ENCODE data around the gene NFS1. TPM values are rescaled to one million over a fixed set of nuclear protein-coding genes. Genes with fewer than 3 reads are reported as not detected.
A peak's percentile ranks its signal among the peaks of the same experiment; 100 is the strongest.
"Not testable (repeated sequence)": the region's sequence is repeated elsewhere in the genome, so short reads cannot be mapped to it uniquely, and the experiment has no call there.

NFS1 gene
- total and polyA plus RNA-seq, 2 of the 8 experiments (the other 6 are each of a cell fraction or from before 2014, with no cell fraction given), result 26.1 to 38.8 TPM

GRCh38 chr20:35705894-35706293, 6.7 kb upstream of the NFS1 start:
- peaks cover 18 to 90% (median 61%) of the 10 kb centered on the region in 4 experiments for H3K36me3 ChIP-seq (ENCODE audit: control insufficient read depth in 2 of 4, insufficient read depth in 4 of 4, low read length in 3 of 4)
- H4K20me1 ChIP-seq (replicated peaks in 1 of 2; ENCODE audit: control insufficient read depth in 1 of 2, insufficient read depth in 2 of 2, low read length in 2 of 2); H3K79me1 ChIP-seq (ENCODE audit: low read depth, low read length); H3K9me3 ChIP-seq (ENCODE audit: insufficient read depth in 2 of 2, low read depth in 1 of 2, low read length in 1 of 2); H3K23ac ChIP-seq (ENCODE audit: insufficient read length); H3K4me3 ChIP-seq (ENCODE audit: extremely low read depth in 1 of 4, insufficient read depth in 2 of 4, low read depth in 3 of 4, low read length in 4 of 4); H2BK120ac ChIP-seq (replicated peaks; ENCODE audit: low read depth, low read length); H3K4ac ChIP-seq (replicated peaks; ENCODE audit: insufficient read length, low read depth, low read length); CTCF ChIA-PET (ENCODE audit: partially characterized antibody); H2AFZ ChIP-seq (ENCODE audit: low read length); FAIRE-seq; H3K4me1 ChIP-seq (replicated peaks in 1 of 4; ENCODE audit: control insufficient read depth in 3 of 4, insufficient read depth in 4 of 4, low read length in 3 of 4); H2BK15ac ChIP-seq (ENCODE audit: low read length); H3K9ac ChIP-seq (replicated peaks in 1 of 4; ENCODE audit: extremely low read depth in 1 of 4, low read depth in 3 of 4, low read length in 3 of 4); H3K56ac ChIP-seq (replicated peaks; ENCODE audit: insufficient read length, low read depth, low read length); H2BK12ac ChIP-seq (ENCODE audit: low read depth, low read length); H2BK20ac ChIP-seq (ENCODE audit: low read length); H3K18ac ChIP-seq (ENCODE audit: extremely low read depth, low read length); H3K14ac ChIP-seq (ENCODE audit: insufficient read length); H4K91ac ChIP-seq (replicated peaks; ENCODE audit: insufficient read length, low read length); H3K27me3 ChIP-seq (replicated peaks in 1 of 4; ENCODE audit: control insufficient read depth in 3 of 4, extremely low read depth in 1 of 4, insufficient read depth in 3 of 4, low read length in 3 of 4); H3K4me2 ChIP-seq (ENCODE audit: insufficient read depth in 1 of 2, low read depth in 2 of 2, low read length in 2 of 2); H4K8ac ChIP-seq (ENCODE audit: extremely low read depth, insufficient read depth, low read length); H3K23me2 ChIP-seq (ENCODE audit: low read depth, low read length); H2BK5ac ChIP-seq (ENCODE audit: low read depth, low read length); H4K5ac ChIP-seq (ENCODE audit: insufficient read length, low read depth, low read length); H2AK5ac ChIP-seq (ENCODE audit: low read depth, low read length); H3K27ac ChIP-seq (ENCODE audit: low read depth, low read length): not testable (repeated sequence)
- 0 out of 2 replicates have a peak, but pooled peaks have one; percentile 42 for TF ChIP-seq POLR2AphosphoS5 (IDR thresholded peaks at IDR 0.05; ENCODE audit: low read depth, low read length)
- peaks cover 0 to 16% of the 10 kb centered on the region in 2 experiments; a peak in 2 of 4 replicates for H3K79me2 ChIP-seq (ENCODE audit: control insufficient read depth in 1 of 2, insufficient read depth in 2 of 2, low read length in 2 of 2)
- POLR2A ChIA-PET (ENCODE audit: partially characterized antibody), result interaction anchor here (1.4 to 40.1 kb wide), 2 partner anchors 10 to 24 kb away, joined by 3 to 2341 read pairs; partner anchors contain the start of gene RBM39
- DNase-seq (ENCODE audit: low read depth in 1 of 2, low spot score in 2 of 2), result peak in 1 of 2 experiments; percentile 41
- WGBS, 2 experiments (ENCODE audit: extremely low coverage in 1 of 2, insufficient coverage in 1 of 2, insufficient read length in 1 of 2, insufficient replicate concordance in 2 of 2, low coverage in 1 of 2, low lambda C conversion rate in 2 of 2, missing lambda C conversion rate in 1 of 2), result 94% methylated on average over 11 of the region's 11 CpGs; no CpG with 5 or more reads in 1 of the 2 experiments
